HEK293T (cell line): ENCODE results near the gene PRR22.

Experiments
- CTCF ChIA-PET: fragments of 350-600 bp; formaldehyde crosslinking; extraction: SDS; loops from one replicate; lab custom pipeline; 2021; ENCODE audit warnings: antibody characterized with exemption, inconsistent platforms; lab: Yijun Ruan, JAX
- POLR2A ChIA-PET: fragments of 350-600 bp; formaldehyde crosslinking; extraction: SDS; loops from one replicate; lab custom pipeline; 2020; ENCODE audit warnings: antibody characterized with exemption, inconsistent platforms; lab: Yijun Ruan, JAX
- DNase-seq: peaks from one replicate; pipeline ENCODE4 v3.0.0; 2012; ENCODE audit warnings: mixed read lengths; ENCODE audit errors: extremely low spot score
- ARNT ChIP-seq: fragments of 450-650 bp; IDR thresholded peaks from 2 replicates; pipeline ENCODE4 v1.6.1; 2017; ENCODE audit warnings: mild to moderate bottlenecking
- BHLHE40 ChIP-seq: fragments of 450-650 bp; IDR thresholded peaks from 2 replicates; pipeline ENCODE4 v1.6.1; 2016; ENCODE audit warnings: mild to moderate bottlenecking, moderate library complexity, borderline replicate concordance
- CTBP1 ChIP-seq: fragments of 450-650 bp; IDR thresholded peaks from 2 replicates; pipeline ENCODE4 v1.6.1; 2016; ENCODE audit warnings: borderline replicate concordance
- ELF4 ChIP-seq: fragments of 450-650 bp; IDR thresholded peaks from 2 replicates; pipeline ENCODE4 v1.6.1; 2017; ENCODE audit warnings: antibody characterized with exemption
- FOXA1 ChIP-seq: fragments of 450-650 bp; IDR thresholded peaks from 2 replicates; pipeline ENCODE4 v1.6.1; 2016; ENCODE audit warnings: mild to moderate bottlenecking
- FOXK2 ChIP-seq: fragments of 450-650 bp; IDR thresholded peaks from 2 replicates; pipeline ENCODE4 v1.6.1; 2016; ENCODE audit warnings: mild to moderate bottlenecking
- FOXM1 ChIP-seq: fragments of 450-650 bp; IDR thresholded peaks from 2 replicates; pipeline ENCODE4 v1.6.1; 2017; ENCODE audit warnings: mild to moderate bottlenecking, borderline replicate concordance
- HDGF ChIP-seq: fragments of 450-650 bp; IDR thresholded peaks from 2 replicates; pipeline ENCODE4 v1.6.1; 2017; ENCODE audit warnings: antibody characterized with exemption, borderline replicate concordance
- L3MBTL2 ChIP-seq: fragments of 450-650 bp; conservative IDR thresholded peaks from 2 replicates; pipeline ENCODE4 v1.6.1; 2016; ENCODE audit warnings: mild to moderate bottlenecking
- LEF1 ChIP-seq: fragments of 450-650 bp; IDR thresholded peaks from 2 replicates; pipeline ENCODE4 v1.6.1; 2017; ENCODE audit warnings: mild to moderate bottlenecking, borderline replicate concordance
- NFRKB ChIP-seq: fragments of 450-650 bp; IDR thresholded peaks from 2 replicates; pipeline ENCODE4 v1.6.1; 2016; ENCODE audit warnings: mild to moderate bottlenecking, moderate library complexity
- PKNOX1 ChIP-seq: fragments of 450-650 bp; IDR thresholded peaks from 2 replicates; pipeline ENCODE4 v1.6.1; 2016
- SP1 ChIP-seq: fragments of 450-650 bp; IDR thresholded peaks from 2 replicates; pipeline ENCODE4 v1.6.1; 2017
- SUZ12 ChIP-seq: fragments of 450-650 bp; IDR thresholded peaks from 2 replicates; pipeline ENCODE4 v1.6.1; 2016; ENCODE audit warnings: mild to moderate bottlenecking
- TARDBP ChIP-seq: fragments of 450-650 bp; IDR thresholded peaks from 2 replicates; pipeline ENCODE4 v1.6.1; 2016
- ZNF384 ChIP-seq: fragments of 450-650 bp; IDR thresholded peaks from 2 replicates; pipeline ENCODE4 v1.6.1; 2016

The PRR22 gene

GRCh38 chr19:5824751-5825150 is 40.2 kb upstream of the PRR22 start:
- POLR2A ChIA-PET = no interaction called here
- TF ChIP-seq HDGF = no peak
- TF ChIP-seq ELF4 = no peak
- no peak for TF ChIP-seq SP1
- no peak for TF ChIP-seq L3MBTL2
- TF ChIP-seq NFRKB = no peak
- TF ChIP-seq FOXM1 = no peak

GRCh38 chr19:5823579-5824281 is 39.2 kb upstream of the PRR22 start:
- ChIA-PET POLR2A (interaction anchor here (1.2 kb wide), 1 partner anchor 20 kb away, joined by 3 read pairs; no protein-coding TSS in a partner anchor), CTCF (interaction anchor here (1.6 to 1.9 kb wide), 2 partner anchors 19 to 134 kb away, joined by 6 to 7 read pairs; partner anchors contain the start of genes NRTN and RPL36)
- TF ChIP-seq L3MBTL2 (no peak), ZNF384 (no peak)
- DNase-seq = peak; percentile 68

More at GRCh38 chr19:5824751-5825150, 40.2 kb upstream of the PRR22 start:
- CTCF ChIA-PET = interaction anchor here (1.0 to 1.9 kb wide), 2 partner anchors 16 to 20 kb away, joined by 3 to 7 read pairs; partner anchors contain the start of gene NRTN
- no peak for DNase-seq

- DNase-seq = no peak
- CTCF ChIA-PET = interaction anchor here (1.6 to 2.3 kb wide), 2 partner anchors 18 to 133 kb away, joined by 6 to 9 read pairs; partner anchors contain the start of gene RPL36
- no peak for TF ChIP-seq HDGF
- TF ChIP-seq NFRKB = no peak
- no peak for TF ChIP-seq SUZ12
- no peak for TF ChIP-seq FOXA1
- TF ChIP-seq ARNT = no peak
- no peak for TF ChIP-seq ZNF384
- no peak for TF ChIP-seq TARDBP
- no peak for TF ChIP-seq L3MBTL2
- TF ChIP-seq SP1 = no peak
- TF ChIP-seq CTBP1 = no peak
- no peak for TF ChIP-seq BHLHE40
- TF ChIP-seq LEF1 = no peak
- TF ChIP-seq FOXK2 = no peak
- POLR2A ChIA-PET = interaction anchor here (1.2 kb wide), 1 partner anchor 81 kb away, joined by 5 read pairs; the partner anchor contains the start of gene NDUFA11
Observed at GRCh38 chr19:5822181-5822844, 37.8 kb upstream of the PRR22 start.

- CTCF ChIA-PET = interaction anchor here (2.3 kb wide), 1 partner anchor 18 kb away, joined by 9 read pairs; no protein-coding TSS in a partner anchor
- DNase-seq = no peak
- POLR2A ChIA-PET = interaction anchor here (0.9 to 1.2 kb wide), 2 partner anchors 15 to 82 kb away, joined by 3 to 5 read pairs; partner anchors contain the start of gene NDUFA11
- TF ChIP-seq L3MBTL2 = no peak
- TF ChIP-seq ARNT = no peak
- TF ChIP-seq BHLHE40 = no peak
Observed at GRCh38 chr19:5821521-5822180, 37.1 kb upstream of the PRR22 start.

- no peak for DNase-seq
- ChIA-PET POLR2A (interaction anchor here (0.9 kb wide), 1 partner anchor 14 kb away, joined by 3 read pairs; no protein-coding TSS in a partner anchor), CTCF (interaction anchor here (2.3 kb wide), 1 partner anchor 17 kb away, joined by 9 read pairs; no protein-coding TSS in a partner anchor)
- TF ChIP-seq TARDBP (no peak), HDGF (no peak), PKNOX1 (no peak), ZNF384 (peak; percentile 6; the same call in 1 of the 2 replicates), BHLHE40 (no peak), SUZ12 (no peak), NFRKB (no peak), FOXA1 (no peak)
Observed at GRCh38 chr19:5820785-5821184, 36.2 kb upstream of the PRR22 start.

- ChIA-PET POLR2A (no interaction called here), CTCF (no interaction called here)
- no peak for DNase-seq
- no peak for TF ChIP-seq SP1
- TF ChIP-seq HDGF = no peak
- TF ChIP-seq LEF1 = no peak
- TF ChIP-seq FOXK2 = no peak
- no peak for TF ChIP-seq BHLHE40
- TF ChIP-seq PKNOX1 = no peak
- TF ChIP-seq FOXA1 = no peak
- no peak for TF ChIP-seq L3MBTL2
- no peak for TF ChIP-seq SUZ12
- no peak for TF ChIP-seq ELF4
- no peak for TF ChIP-seq FOXM1
- TF ChIP-seq NFRKB = no peak
- TF ChIP-seq ZNF384 = no peak
- no peak for TF ChIP-seq TARDBP
- TF ChIP-seq CTBP1 = no peak
- TF ChIP-seq ARNT = no peak
Observed at GRCh38 chr19:5818594-5818993, 34.0 kb upstream of the PRR22 start.
